Astrocyte (in vitro differentiated cells and primary cell): ENCODE measurements around the gene PPP3CA.

Experiments
- CTCF ChIP-seq: IDR thresholded peaks from 2 replicates; pipeline ENCODE4 v1.5.1; 2011; ENCODE audit warnings: low read depth, mild to moderate bottlenecking, inconsistent platforms, low read length, moderate library complexity; ENCODE audit not compliant: insufficient read depth
- EZH2 ChIP-seq: IDR thresholded peaks from 2 replicates; pipeline ENCODE4 v1.6.1; 2012; ENCODE audit warnings: mild to moderate bottlenecking, low read length, inconsistent platforms; ENCODE audit not compliant: insufficient read depth

GRCh38 chr4:101256222-101256621, 91.1 kb downstream of the PPP3CA start:
- no peak for TF ChIP-seq CTCF
- TF ChIP-seq EZH2, result no peak
